ENCODE data around the gene PLA2G4E.

- no peak for TF ChIP-seq CTCF (IDR thresholded peaks at IDR 0.05)
- TF ChIP-seq POLR2A (IDR thresholded peaks at IDR 0.05) = no peak
- TF ChIP-seq EP300 (IDR thresholded peaks at IDR 0.05) = no peak
These were observed 37.6 kb downstream of the PLA2G4E start for GRCh38 chr15:41983221-41983620.
